HCT116 (cell line): ENCODE measurements around the gene SLMAP. TPM values are rescaled to one million over a fixed set of nuclear protein-coding genes. Genes with fewer than 3 reads are reported as not detected.
A peak's percentile ranks its signal among the peaks of the same experiment; 100 is the strongest.

ENCODE experiments used
- ATAC-seq: fragments of 200-7000 bp; cut with Tn5 transposase; 2 replicates; pipeline ENCODE4 v1.9.1; 2020; ENCODE audit warnings: mild to moderate bottlenecking, moderate library complexity
- BruUV-seq: library from RNA; stranded (reverse); fragments of 400-500 nt; replicated peaks from 2 replicates; lab custom pipeline; 2021; lab: Mats Ljungman, UMichigan
- CTCF ChIA-PET: fragments of 300-600 bp; sonication (Branson Sonifier 250); formaldehyde crosslinking; loops from one replicate; lab custom pipeline; 2021; ENCODE audit warnings: antibody characterized with exemption; lab: Charles Lee
- POLR2A ChIA-PET: fragments of 300-600, 350-600 bp; sonication (Branson Sonifier 250); formaldehyde crosslinking; loops from one replicate; lab custom pipeline; 2021; ENCODE audit warnings: antibody characterized with exemption; lab: Charles Lee
- RAD21 ChIA-PET, 2 experiments: fragments of 300-600 bp; sonication (Branson Sonifier 250); formaldehyde crosslinking; loops; one replicate each; lab custom pipeline; 2023; ENCODE audit warnings: low total read pairs in 2 of 2; ENCODE audit not compliant: uncharacterized antibody in 2 of 2, unreplicated experiment in 2 of 2, low non-redundant PET in 1 of 2; lab: Charles Lee
- DNase-seq: peaks from one replicate; pipeline ENCODE4 v3.0.0-alpha.2; 2010; ENCODE audit warnings: low read depth, low spot score
- H2AFZ ChIP-seq: fragments of 200-600 bp; shearing (Covaris generic), sonication (generic); 2 replicates; pipeline ENCODE4 v1.6.1; 2017; ENCODE audit warnings: low read depth, mixed run types, mixed read lengths, antibody characterized with exemption, low read length; ENCODE audit not compliant: poor library complexity, severe bottlenecking
- H3K27ac ChIP-seq: 2 replicates; pipeline ENCODE4 v1.5.1; 2012; ENCODE audit warnings: low read depth, low read length
- H3K27me3 ChIP-seq: fragments of 200-600 bp; sonication (generic); 2 replicates; pipeline ENCODE4 v1.6.1; 2016; ENCODE audit warnings: mixed run types, low read length, mixed read lengths; ENCODE audit not compliant: insufficient read depth
- H3K36me3 ChIP-seq, 2 experiments: fragments of 200-500 bp in 1 of 2; fragments of 200-600 bp in 1 of 2; sonication (Bioruptor generic) in 1 of 2; sonication (generic) in 1 of 2; 2 replicates each; pipeline versions ENCODE4 v1.5.1 to v1.6.1; 2014 to 2016; ENCODE audit warnings: low read length in 2 of 2, inconsistent platforms in 1 of 2, mixed read lengths in 1 of 2, mixed run types in 1 of 2; ENCODE audit not compliant: insufficient read depth in 2 of 2, control insufficient read depth in 1 of 2
- H3K4me1 ChIP-seq, 2 experiments: fragments of 200-600 bp in 1 of 2; sonication (generic) in 1 of 2; 2 replicates each; pipeline versions ENCODE4 v1.5.1 to v1.6.1; 2012 to 2017; ENCODE audit warnings: low read length in 2 of 2, inconsistent platforms in 1 of 2, mild to moderate bottlenecking in 1 of 2, mixed read lengths in 1 of 2, mixed run types in 1 of 2, moderate library complexity in 1 of 2; ENCODE audit not compliant: insufficient read depth in 2 of 2, control insufficient read depth in 1 of 2
- H3K4me2 ChIP-seq: fragments of 200-600 bp; sonication (generic); 2 replicates; pipeline ENCODE4 v1.6.1; 2017; ENCODE audit warnings: mixed run types, low read length, mixed read lengths
- H3K4me3 ChIP-seq, 2 experiments: fragments of 200-600 bp in 1 of 2; sonication (generic) in 1 of 2; replicated peaks in 1 of 2; 2 replicates each; pipeline ENCODE4 v1.5.1; 2011 to 2016; ENCODE audit warnings: low read length in 2 of 2, control low read depth in 1 of 2, low read depth in 1 of 2, mild to moderate bottlenecking in 1 of 2, mixed read lengths in 1 of 2, mixed run types in 1 of 2
- H3K79me2 ChIP-seq: fragments of 200-600 bp; sonication (generic); 2 replicates; pipeline ENCODE4 v1.6.1; 2017; ENCODE audit warnings: mild to moderate bottlenecking, mixed run types, low read length, moderate library complexity, mixed read lengths; ENCODE audit not compliant: insufficient read depth
- H3K9ac ChIP-seq: fragments of 200-600 bp; sonication (generic); 2 replicates; pipeline ENCODE4 v1.6.1; 2016; ENCODE audit warnings: low read length, mixed read lengths
- H3K9me2 ChIP-seq: fragments of 200-600 bp; sonication (generic), shearing (Covaris generic); 2 replicates; pipeline ENCODE4 v1.6.1; 2017; ENCODE audit warnings: mixed run types, mild to moderate bottlenecking, moderate library complexity; ENCODE audit not compliant: insufficient read depth
- H3K9me3 ChIP-seq, 2 experiments: fragments of 200-500 bp in 1 of 2; fragments of 200-600 bp in 1 of 2; sonication (Bioruptor generic) in 1 of 2; sonication (generic) in 1 of 2; 2 replicates each; pipeline ENCODE4 v1.6.1; 2014 to 2017; ENCODE audit warnings: low read length in 2 of 2, mixed read lengths in 2 of 2, inconsistent platforms in 1 of 2, low read depth in 1 of 2, mild to moderate bottlenecking in 1 of 2, mixed run types in 1 of 2, moderate library complexity in 1 of 2; ENCODE audit not compliant: control insufficient read depth in 1 of 2, insufficient read depth in 1 of 2
- H4K20me1 ChIP-seq: fragments of 200-600 bp; sonication (generic), shearing (Covaris generic); 2 replicates; pipeline ENCODE4 v1.6.1; 2017; ENCODE audit warnings: mixed run types, mild to moderate bottlenecking, moderate library complexity; ENCODE audit not compliant: insufficient read depth
- CBX3 ChIP-seq: IDR thresholded peaks from 2 replicates; pipeline ENCODE4 v1.6.1; 2012; ENCODE audit warnings: low read depth
- CEBPB ChIP-seq: IDR thresholded peaks from 2 replicates; pipeline ENCODE4 v1.6.1; 2012; ENCODE audit warnings: low read depth
- EZH2 ChIP-seq: fragments of 200-600 bp; sonication (generic); IDR thresholded peaks from 2 replicates; pipeline ENCODE4 v1.6.1; 2017; ENCODE audit warnings: antibody characterized with exemption, mixed run types
- EZH2phosphoT487 ChIP-seq: fragments of 200-600 bp; IDR thresholded peaks from 2 replicates; pipeline ENCODE4 v1.6.1; 2018; ENCODE audit warnings: antibody characterized with exemption, borderline replicate concordance
- FOSL1 ChIP-seq: IDR thresholded peaks from 2 replicates; pipeline ENCODE4 v1.6.1; 2012; ENCODE audit warnings: low read depth
- JUND ChIP-seq: IDR thresholded peaks from 2 replicates; pipeline ENCODE4 v1.6.1; 2012
- POLR2A ChIP-seq: IDR thresholded peaks from 2 replicates; pipeline ENCODE4 v1.7.0; 2011; ENCODE audit warnings: borderline replicate concordance; ENCODE audit not compliant: insufficient read depth, insufficient read length; ENCODE audit errors: extremely low read depth
- POLR2AphosphoS5 ChIP-seq: IDR thresholded peaks from 2 replicates; pipeline ENCODE4 v1.6.1; 2011; ENCODE audit warnings: mild to moderate bottlenecking, low read depth, low read length, moderate library complexity
- RAD21 ChIP-seq: IDR thresholded peaks from 2 replicates; pipeline ENCODE4 v1.6.1; 2012; ENCODE audit warnings: low read depth, mild to moderate bottlenecking
- SIN3A ChIP-seq: IDR thresholded peaks from 2 replicates; pipeline ENCODE4 v1.6.1; 2012; ENCODE audit warnings: low read depth
- SP1 ChIP-seq: IDR thresholded peaks from 2 replicates; pipeline ENCODE4 v1.6.1; 2012; ENCODE audit warnings: low read depth
- SRF ChIP-seq: IDR thresholded peaks from 2 replicates; pipeline ENCODE4 v1.6.1; 2012; ENCODE audit warnings: low read depth
- YY1 ChIP-seq: IDR thresholded peaks from 2 replicates; pipeline ENCODE4 v1.6.1; 2011; ENCODE audit warnings: low read length, low read depth, moderate library complexity, mild to moderate bottlenecking; ENCODE audit not compliant: insufficient replicate concordance; ENCODE audit errors: extremely low read depth
- ZFX ChIP-seq: fragments of 450-650 bp; IDR thresholded peaks from 2 replicates; pipeline ENCODE4 v1.6.1; 2017
- ZNF274 ChIP-seq: fragments of 200-500 bp; sonication (Bioruptor generic); IDR thresholded peaks from 2 replicates; pipeline ENCODE4 v1.6.1; 2014; ENCODE audit warnings: mild to moderate bottlenecking, low read depth, low read length, inconsistent platforms
- intact Hi-C: fragments of 100-400 bp; cut with micrococcal nuclease; formaldehyde crosslinking; loops from 2 replicates; pipeline ENCODE4 v1.10.0; 2022
- total RNA-seq: library from RNA; stranded (reverse); gene quantifications from one replicate; pipeline ENCODE4 v1.2.1, GENCODE V29; 2021; ENCODE audit not compliant: unreplicated experiment
- TF ChIP-seq, protein P1 (sequence below): IDR thresholded peaks from 2 replicates; pipeline ENCODE4 v1.6.1; 2012; ENCODE audit warnings: low read depth
- TF ChIP-seq, protein P2 (sequence below), 3 experiments: fragments of 200-600 bp in 1 of 3; sonication (generic) in 1 of 3; IDR thresholded peaks in 2 of 3; conservative IDR thresholded peaks in 1 of 3; 2 replicates each; pipeline ENCODE4 v1.5.1; 2012 to 2017; ENCODE audit warnings: low read depth in 2 of 3, low read length in 2 of 3, antibody characterized with exemption in 1 of 3, borderline replicate concordance in 1 of 3, control low read depth in 1 of 3, mild to moderate bottlenecking in 1 of 3, mixed read lengths in 1 of 3, mixed run types in 1 of 3, moderate library complexity in 1 of 3; ENCODE audit not compliant: insufficient read depth in 1 of 3
- TF ChIP-seq, protein P3 (sequence below): IDR thresholded peaks from 2 replicates; pipeline ENCODE4 v1.6.1; 2012

SLMAP gene
- total RNA-seq, 1 experiment from 2014 or later, result 81.0 TPM

DNA sequence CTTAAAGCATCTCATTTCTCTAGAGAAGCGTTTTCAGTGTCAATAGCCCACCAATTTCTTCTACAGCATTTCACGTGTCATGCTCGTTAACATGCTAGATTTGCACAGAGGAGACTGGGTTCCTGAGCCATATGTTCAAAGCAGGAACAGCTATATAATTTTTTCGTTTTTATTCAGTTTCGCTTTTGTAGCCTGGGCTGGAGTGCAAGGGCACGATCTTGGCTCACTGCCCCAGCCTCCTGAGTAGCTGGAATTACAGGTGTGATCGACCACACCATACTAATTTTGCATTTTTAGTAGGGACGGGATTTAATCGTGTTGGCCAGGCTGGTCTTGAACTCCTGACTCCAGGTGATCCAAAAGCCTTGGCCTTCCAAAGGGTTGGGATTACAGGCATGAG lies 6.6 kb upstream of the SLMAP start:
- Histone ChIP-seq H3K9ac (no peak overlapping the region), H3K4me1 (peaks cover 31 to 51% of the 10 kb centered on the region in 2 experiments), H3K36me3 (no peaks in the 10 kb centered on the region), H3K9me3 (no peaks in the 10 kb centered on the region), H3K27me3 (no peaks in the 10 kb centered on the region), H3K79me2 (no peaks in the 10 kb centered on the region), H3K4me2 (no peak overlapping the region), H3K4me3 (no peak overlapping the region), H3K27ac (no peak overlapping the region), H4K20me1 (no peaks in the 10 kb centered on the region), H3K9me2 (no peaks in the 10 kb centered on the region), H2AFZ (peak overlapping the region; percentile 78)
- POLR2A ChIA-PET, result interaction anchor here (1.2 kb wide), 1 partner anchor 152 kb away, joined by 3 read pairs; no protein-coding TSS in a partner anchor
- TF ChIP-seq RAD21 (no peak), EZH2phosphoT487 (no peak), CEBPB (no peak), SIN3A (no peak), YY1 (no peak), CBX3 (no peak), JUND (no peak), FOSL1 (no peak), EZH2 (no peak), POLR2A (no peak), SP1 (no peak), ZFX (no peak), ZNF274 (no peak), POLR2AphosphoS5 (no peak), SRF (no peak)
- TF ChIP-seq, protein P1, sequence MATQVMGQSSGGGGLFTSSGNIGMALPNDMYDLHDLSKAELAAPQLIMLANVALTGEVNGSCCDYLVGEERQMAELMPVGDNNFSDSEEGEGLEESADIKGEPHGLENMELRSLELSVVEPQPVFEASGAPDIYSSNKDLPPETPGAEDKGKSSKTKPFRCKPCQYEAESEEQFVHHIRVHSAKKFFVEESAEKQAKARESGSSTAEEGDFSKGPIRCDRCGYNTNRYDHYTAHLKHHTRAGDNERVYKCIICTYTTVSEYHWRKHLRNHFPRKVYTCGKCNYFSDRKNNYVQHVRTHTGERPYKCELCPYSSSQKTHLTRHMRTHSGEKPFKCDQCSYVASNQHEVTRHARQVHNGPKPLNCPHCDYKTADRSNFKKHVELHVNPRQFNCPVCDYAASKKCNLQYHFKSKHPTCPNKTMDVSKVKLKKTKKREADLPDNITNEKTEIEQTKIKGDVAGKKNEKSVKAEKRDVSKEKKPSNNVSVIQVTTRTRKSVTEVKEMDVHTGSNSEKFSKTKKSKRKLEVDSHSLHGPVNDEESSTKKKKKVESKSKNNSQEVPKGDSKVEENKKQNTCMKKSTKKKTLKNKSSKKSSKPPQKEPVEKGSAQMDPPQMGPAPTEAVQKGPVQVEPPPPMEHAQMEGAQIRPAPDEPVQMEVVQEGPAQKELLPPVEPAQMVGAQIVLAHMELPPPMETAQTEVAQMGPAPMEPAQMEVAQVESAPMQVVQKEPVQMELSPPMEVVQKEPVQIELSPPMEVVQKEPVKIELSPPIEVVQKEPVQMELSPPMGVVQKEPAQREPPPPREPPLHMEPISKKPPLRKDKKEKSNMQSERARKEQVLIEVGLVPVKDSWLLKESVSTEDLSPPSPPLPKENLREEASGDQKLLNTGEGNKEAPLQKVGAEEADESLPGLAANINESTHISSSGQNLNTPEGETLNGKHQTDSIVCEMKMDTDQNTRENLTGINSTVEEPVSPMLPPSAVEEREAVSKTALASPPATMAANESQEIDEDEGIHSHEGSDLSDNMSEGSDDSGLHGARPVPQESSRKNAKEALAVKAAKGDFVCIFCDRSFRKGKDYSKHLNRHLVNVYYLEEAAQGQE, result no peak
- TF ChIP-seq, protein P2, sequence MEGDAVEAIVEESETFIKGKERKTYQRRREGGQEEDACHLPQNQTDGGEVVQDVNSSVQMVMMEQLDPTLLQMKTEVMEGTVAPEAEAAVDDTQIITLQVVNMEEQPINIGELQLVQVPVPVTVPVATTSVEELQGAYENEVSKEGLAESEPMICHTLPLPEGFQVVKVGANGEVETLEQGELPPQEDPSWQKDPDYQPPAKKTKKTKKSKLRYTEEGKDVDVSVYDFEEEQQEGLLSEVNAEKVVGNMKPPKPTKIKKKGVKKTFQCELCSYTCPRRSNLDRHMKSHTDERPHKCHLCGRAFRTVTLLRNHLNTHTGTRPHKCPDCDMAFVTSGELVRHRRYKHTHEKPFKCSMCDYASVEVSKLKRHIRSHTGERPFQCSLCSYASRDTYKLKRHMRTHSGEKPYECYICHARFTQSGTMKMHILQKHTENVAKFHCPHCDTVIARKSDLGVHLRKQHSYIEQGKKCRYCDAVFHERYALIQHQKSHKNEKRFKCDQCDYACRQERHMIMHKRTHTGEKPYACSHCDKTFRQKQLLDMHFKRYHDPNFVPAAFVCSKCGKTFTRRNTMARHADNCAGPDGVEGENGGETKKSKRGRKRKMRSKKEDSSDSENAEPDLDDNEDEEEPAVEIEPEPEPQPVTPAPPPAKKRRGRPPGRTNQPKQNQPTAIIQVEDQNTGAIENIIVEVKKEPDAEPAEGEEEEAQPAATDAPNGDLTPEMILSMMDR (IDR thresholded peaks at IDR 0.05 in 2 of 3, conservative IDR thresholded peaks at IDR 0.05 in 1 of 3; ENCODE audit: borderline replicate concordance in 1 of 3, insufficient read depth in 1 of 3, low read depth in 2 of 3, low read length in 2 of 3), result no peak
- TF ChIP-seq, protein P3, sequence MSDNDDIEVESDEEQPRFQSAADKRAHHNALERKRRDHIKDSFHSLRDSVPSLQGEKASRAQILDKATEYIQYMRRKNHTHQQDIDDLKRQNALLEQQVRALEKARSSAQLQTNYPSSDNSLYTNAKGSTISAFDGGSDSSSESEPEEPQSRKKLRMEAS, result no peak
- intact Hi-C loops, result no loop called here
- CTCF ChIA-PET, result no interaction called here
- DNase-seq (no peak), ATAC-seq (no peak)
- RAD21 ChIA-PET, result no interaction called here
- BruUV-seq, result no TSS peak
